Neural progenitor cell (in vitro differentiated cells): ENCODE data around the gene SPATA33. TPM values are rescaled to one million over a fixed set of nuclear protein-coding genes. Genes with fewer than 3 reads are reported as not detected.

Experiments
- DNase-seq: peaks from one replicate; pipeline ENCODE4 v3.0.0-alpha.2; 2016; ENCODE audit warnings: low spot score
- H2AFZ ChIP-seq: fragments of 200-600 bp; sonication (generic); replicated peaks from 2 replicates; pipeline ENCODE4 v1.6.1; 2016; ENCODE audit warnings: antibody characterized with exemption
- H3F3A ChIP-seq: fragments of 200-600 bp; sonication (generic); 2 replicates; pipeline ENCODE4 v1.6.1; 2016; ENCODE audit warnings: antibody characterized with exemption, low read depth
- H3K27ac ChIP-seq: fragments of 200-600 bp; sonication (generic); 2 replicates; pipeline ENCODE4 v1.5.1; 2016; ENCODE audit warnings: mild to moderate bottlenecking
- H3K27me3 ChIP-seq: fragments of 200-600 bp; sonication (generic); 2 replicates; pipeline ENCODE4 v1.6.1; 2016; ENCODE audit warnings: mild to moderate bottlenecking, moderate library complexity
- H3K36me3 ChIP-seq: fragments of 200-600 bp; sonication (generic); 2 replicates; pipeline ENCODE4 v1.5.1; 2016
- H3K4me1 ChIP-seq: fragments of 200-600 bp; sonication (generic); 2 replicates; pipeline ENCODE4 v1.6.1; 2016; ENCODE audit warnings: mixed run types
- H3K4me2 ChIP-seq: fragments of 200-600 bp; sonication (generic); 2 replicates; pipeline ENCODE4 v1.6.1; 2016
- H3K4me3 ChIP-seq: fragments of 200-600 bp; sonication (generic); 2 replicates; pipeline ENCODE4 v1.5.1; 2016
- H3K79me2 ChIP-seq: fragments of 200-600 bp; sonication (generic); 2 replicates; pipeline ENCODE4 v1.6.1; 2016; ENCODE audit warnings: low read depth
- H3K9ac ChIP-seq: fragments of 200-600 bp; sonication (generic); 2 replicates; pipeline ENCODE4 v1.6.1; 2016
- H3K9me3 ChIP-seq: fragments of 200-600 bp; sonication (generic); 2 replicates; pipeline ENCODE4 v1.5.1; 2016; ENCODE audit warnings: low read depth
- H4K20me1 ChIP-seq: fragments of 200-600 bp; sonication (generic); 2 replicates; pipeline ENCODE4 v1.6.1; 2016; ENCODE audit warnings: low read depth
- H3K27ac Mint-ChIP-seq: 3 replicates; pipeline ENCODE4 v1.8.0; 2021; ENCODE audit warnings: mixed read lengths
- H3K27me3 Mint-ChIP-seq: 2 replicates; pipeline ENCODE4 v1.8.0; 2022; ENCODE audit warnings: low read depth, mild to moderate bottlenecking, inconsistent platforms, moderate library complexity, mixed read lengths; ENCODE audit not compliant: insufficient read depth
- H3K36me3 Mint-ChIP-seq: 3 replicates; pipeline ENCODE4 v1.8.0; 2021; ENCODE audit warnings: mixed read lengths
- H3K4me1 Mint-ChIP-seq: 3 replicates; pipeline ENCODE4 v1.8.0; 2021; ENCODE audit warnings: mixed read lengths
- H3K4me3 Mint-ChIP-seq: 3 replicates; pipeline ENCODE4 v1.8.0; 2021; ENCODE audit warnings: mild to moderate bottlenecking, moderate library complexity, mixed read lengths
- H3K9me3 Mint-ChIP-seq: 3 replicates; pipeline ENCODE4 v1.8.0; 2020; ENCODE audit warnings: mixed read lengths
- CTCF ChIP-seq: fragments of 200-600 bp; sonication (generic); IDR thresholded peaks from 2 replicates; pipeline ENCODE4 v1.5.1; 2017; ENCODE audit warnings: antibody characterized with exemption, mild to moderate bottlenecking
- EZH2 ChIP-seq: fragments of 200-600 bp; sonication (generic); IDR thresholded peaks from 2 replicates; pipeline ENCODE4 v1.6.1; 2017; ENCODE audit warnings: antibody characterized with exemption, mild to moderate bottlenecking, moderate library complexity
- EZH2phosphoT487 ChIP-seq: fragments of 200-600 bp; sonication (generic); IDR thresholded peaks from 2 replicates; pipeline ENCODE4 v1.6.1; 2017; ENCODE audit warnings: antibody characterized with exemption
- total RNA-seq: library from RNA; depleted of rRNA; stranded (reverse); fragments of >200 nt; gene quantifications from 2 replicates; pipeline ENCODE4 v1.2.3, GENCODE V29; 2015; ENCODE audit warnings: low replicate concordance

The SPATA33 gene
- 9.3 and 14.1 TPM in 2 replicates for total RNA-seq

GRCh38 chr16:89657442-89658220, at the start of gene SPATA33, which contains the start of gene CHMP1A:
Gene SPATA33, plus strand, starts transcription at chr16:89657836. Its CDS starts 76 bp downstream, at chr16:89657912.
Gene CHMP1A, minus strand, starts transcription at chr16:89657708. Its CDS starts 120 bp downstream, at chr16:89657588.
- TF ChIP-seq CTCF: no peak
- peak; percentile 7 for TF ChIP-seq EZH2
- peak; percentile 24 for TF ChIP-seq EZH2phosphoT487
- Histone ChIP-seq H2AFZ (peak within 1 kb of the TSS; percentile 92), H3F3A (no peaks in the 10 kb centered on the region), H4K20me1 (peaks cover 28% of the 10 kb centered on the region), H3K9ac (peak within 1 kb of the TSS; percentile 82), H3K4me1 (peaks cover 10% of the 10 kb centered on the region), H3K27ac (no peak within 1 kb of the TSS), H3K79me2 (peaks cover 56% of the 10 kb centered on the region), H3K27me3 (no peaks in the 10 kb centered on the region), H3K36me3 (peaks cover 5% of the 10 kb centered on the region), H3K4me3 (peak within 1 kb of the TSS; percentile 70), H3K4me2 (peak within 1 kb of the TSS; percentile 85), H3K9me3 (no peaks in the 10 kb centered on the region)
- Mint-ChIP-seq H3K27me3 (peaks cover 2% of the 10 kb centered on the region), H3K4me3 (peak within 1 kb of the TSS; percentile 92), H3K27ac (no peak within 1 kb of the TSS), H3K9me3 (no peaks in the 10 kb centered on the region), H3K36me3 (peaks cover 31% of the 10 kb centered on the region), H3K4me1 (peaks cover 14% of the 10 kb centered on the region)
- DNase-seq: peak; percentile 97

GRCh38 chr16:89607937-89608740, 49.5 kb upstream of the SPATA33 start:
- Histone ChIP-seq H4K20me1 (no peaks in the 10 kb centered on the region), H3K27ac (no peak overlapping the region), H3K27me3 (peaks cover 2% of the 10 kb centered on the region), H3K79me2 (no peaks in the 10 kb centered on the region), H2AFZ (no peak overlapping the region), H3K9me3 (no peaks in the 10 kb centered on the region), H3K4me2 (no peak overlapping the region), H3K4me1 (peaks cover 4% of the 10 kb centered on the region), H3K36me3 (no peaks in the 10 kb centered on the region), H3K9ac (no peak overlapping the region), H3F3A (no peaks in the 10 kb centered on the region), H3K4me3 (no peak overlapping the region)
- Mint-ChIP-seq H3K27me3 (peaks cover 10% of the 10 kb centered on the region), H3K36me3 (no peaks in the 10 kb centered on the region), H3K27ac (peak overlapping the region; percentile 53), H3K9me3 (peaks cover 2% of the 10 kb centered on the region), H3K4me1 (peaks cover 17% of the 10 kb centered on the region), H3K4me3 (no peak overlapping the region)
- DNase-seq: no peak
- no peak for TF ChIP-seq EZH2
- no peak for TF ChIP-seq EZH2phosphoT487
- no peak for TF ChIP-seq CTCF

- Histone ChIP-seq H3K79me2 (no peaks in the 10 kb centered on the region), H3K9ac (no peak overlapping the region), H4K20me1 (no peaks in the 10 kb centered on the region), H3K4me3 (no peak overlapping the region), H3K4me2 (no peak overlapping the region), H3K9me3 (no peaks in the 10 kb centered on the region), H3K4me1 (peaks cover 9% of the 10 kb centered on the region), H2AFZ (no peak overlapping the region), H3K27me3 (no peaks in the 10 kb centered on the region), H3K36me3 (no peaks in the 10 kb centered on the region), H3F3A (no peaks in the 10 kb centered on the region), H3K27ac (no peak overlapping the region)
- Mint-ChIP-seq H3K9me3 (peaks cover 2% of the 10 kb centered on the region), H3K27ac (no peak overlapping the region), H3K27me3 (peaks cover 13% of the 10 kb centered on the region), H3K36me3 (no peaks in the 10 kb centered on the region), H3K4me3 (no peak overlapping the region), H3K4me1 (peaks cover 21% of the 10 kb centered on the region)
- no peak for TF ChIP-seq EZH2
- no peak for TF ChIP-seq EZH2phosphoT487
- no peak for TF ChIP-seq CTCF
- DNase-seq: no peak
Measured at GRCh38 chr16:89610108-89610453, 47.6 kb upstream of the SPATA33 start.
